HEK293 (cell line): ENCODE results near the gene LIMK1.

Experiments used
- CTCF ChIA-PET: fragments of 350-600 bp; formaldehyde crosslinking; extraction: SDS; loops from one replicate; lab custom pipeline; 2021; ENCODE audit warnings: antibody characterized with exemption; lab: Yijun Ruan, JAX
- POLR2A ChIA-PET: fragments of 300-600 bp; formaldehyde crosslinking; extraction: SDS; loops from one replicate; lab custom pipeline; 2020; ENCODE audit warnings: antibody characterized with exemption, inconsistent platforms; lab: Yijun Ruan, JAX
- H3K27ac ChIP-seq: fragments of 200-500 bp; sonication (Bioruptor generic); 2 replicates; pipeline ENCODE4 v1.5.1; 2014; ENCODE audit warnings: low read depth, low read length, control low read depth, inconsistent platforms; ENCODE audit errors: extremely low read depth
- H3K36me3 ChIP-seq, 2 experiments: fragments of 200-500 bp in 1 of 2; sonication (Bioruptor generic) in 1 of 2; 1 replicate in 1 of 2; 2 replicates in 1 of 2; pipeline ENCODE4 v1.5.1; 2014 to 2017; ENCODE audit warnings: inconsistent platforms in 2 of 2, low read length in 2 of 2; ENCODE audit not compliant: control insufficient read depth in 2 of 2, insufficient read depth in 1 of 2
- H3K4me1 ChIP-seq: fragments of 200-500 bp; sonication (Bioruptor generic); 2 replicates; pipeline ENCODE4 v1.5.1; 2014; ENCODE audit warnings: mild to moderate bottlenecking, low read length, inconsistent platforms; ENCODE audit not compliant: control insufficient read depth, insufficient read depth
- H3K4me3 ChIP-seq: 2 replicates; pipeline ENCODE4 v1.5.1; 2011; ENCODE audit warnings: low read depth, mild to moderate bottlenecking, control low read depth, low read length, moderate library complexity
- H3K9me3 ChIP-seq: fragments of 200-500 bp; sonication (Bioruptor generic); 2 replicates; pipeline ENCODE4 v1.5.1; 2014; ENCODE audit warnings: low read depth, low read length, inconsistent platforms; ENCODE audit not compliant: control insufficient read depth, insufficient read depth
- GLIS1 ChIP-seq: fragments of 450-650 bp; formaldehyde crosslinking; IDR thresholded peaks from 2 replicates; pipeline ENCODE4 v1.5.1; 2016; ENCODE audit warnings: missing biosample characterization, missing genetic modification characterization
- PRDM6 ChIP-seq: fragments of 450-650 bp; formaldehyde crosslinking; IDR thresholded peaks from 2 replicates; pipeline ENCODE4 v1.5.1; 2017; ENCODE audit warnings: missing biosample characterization, missing genetic modification characterization
- SCRT2 ChIP-seq: fragments of 450-650 bp; formaldehyde crosslinking; IDR thresholded peaks from 2 replicates; pipeline ENCODE4 v1.5.1; 2016; ENCODE audit warnings: missing biosample characterization, missing genetic modification characterization
- ZBTB17 ChIP-seq: fragments of 450-650 bp; formaldehyde crosslinking; IDR thresholded peaks from 2 replicates; pipeline ENCODE4 v1.5.1; 2016; ENCODE audit warnings: missing biosample characterization, missing genetic modification characterization
- ZBTB26 ChIP-seq: fragments of 450-650 bp; formaldehyde crosslinking; optimal IDR thresholded peaks from 2 replicates; pipeline ENCODE3; 2016; ENCODE audit warnings: missing biosample characterization, mild to moderate bottlenecking, missing genetic modification characterization
- ZBTB7A ChIP-seq: fragments of 450-650 bp; formaldehyde crosslinking; IDR thresholded peaks from 2 replicates; pipeline ENCODE4 v1.5.1; 2016; ENCODE audit warnings: low read depth, missing biosample characterization, missing genetic modification characterization
- ZIC2 ChIP-seq: fragments of 450-650 bp; formaldehyde crosslinking; IDR thresholded peaks from 2 replicates; pipeline ENCODE4 v1.5.1; 2016; ENCODE audit warnings: missing biosample characterization, missing genetic modification characterization
- ZNF140 ChIP-seq: fragments of 450-650 bp; formaldehyde crosslinking; IDR thresholded peaks from 2 replicates; pipeline ENCODE4 v1.5.1; 2016; ENCODE audit warnings: missing biosample characterization, missing genetic modification characterization
- ZNF24 ChIP-seq: fragments of 450-650 bp; formaldehyde crosslinking; IDR thresholded peaks from 2 replicates; pipeline ENCODE4 v1.5.1; 2016; ENCODE audit warnings: missing biosample characterization, missing genetic modification characterization
- ZNF366 ChIP-seq: fragments of 450-650 bp; formaldehyde crosslinking; conservative IDR thresholded peaks from 2 replicates; pipeline ENCODE4 v1.5.1; 2016; ENCODE audit warnings: missing biosample characterization, missing genetic modification characterization
- ZNF514 ChIP-seq: fragments of 450-650 bp; formaldehyde crosslinking; IDR thresholded peaks from 2 replicates; pipeline ENCODE4 v1.5.1; 2016; ENCODE audit warnings: missing biosample characterization, missing genetic modification characterization
- ZNF629 ChIP-seq: fragments of 450-650 bp; formaldehyde crosslinking; IDR thresholded peaks from 2 replicates; pipeline ENCODE4 v1.5.1; 2017; ENCODE audit warnings: missing biosample characterization, missing genetic modification characterization
- ZNF645 ChIP-seq: fragments of 450-650 bp; formaldehyde crosslinking; IDR thresholded peaks from 2 replicates; pipeline ENCODE4; 2016; ENCODE audit warnings: missing biosample characterization, missing genetic modification characterization
- ZNF785 ChIP-seq: fragments of 450-650 bp; formaldehyde crosslinking; IDR thresholded peaks from 2 replicates; pipeline ENCODE4 v1.5.1; 2016; ENCODE audit warnings: missing biosample characterization, missing genetic modification characterization

Gene LIMK1

GRCh38 chr7:74048999-74049599 is 34.5 kb upstream of the LIMK1 start:
- H3K4me3 ChIP-seq = no peak overlapping the region
- TF ChIP-seq ZNF366 = peak; percentile 98
- peak; percentile 100 for TF ChIP-seq ZBTB17 (tag by site-specific recombination)
- TF ChIP-seq ZNF140 (tag by site-specific recombination) = no peak
- TF ChIP-seq, all 188 proteins: peak for 2
- no peak overlapping the region for H3K27ac ChIP-seq
- H3K36me3 ChIP-seq = no peaks in the 10 kb centered on the region
- H3K4me1 ChIP-seq = no peaks in the 10 kb centered on the region
- no peaks in the 10 kb centered on the region for H3K9me3 ChIP-seq
- POLR2A ChIA-PET = no interaction called here
- CTCF ChIA-PET = no interaction called here

GRCh38 chr7:74049997-74050798 is 33.4 kb upstream of the LIMK1 start:
- no peaks in the 10 kb centered on the region for H3K9me3 ChIP-seq
- no peak overlapping the region for H3K27ac ChIP-seq
- H3K4me3 ChIP-seq = no peak overlapping the region
- ChIA-PET POLR2A (no interaction called here), CTCF (interaction anchor here (0.6 kb wide), 1 partner anchor 10 kb away, joined by 3 read pairs; no protein-coding TSS in a partner anchor)
- no peaks in the 10 kb centered on the region for H3K36me3 ChIP-seq
- no peaks in the 10 kb centered on the region for H3K4me1 ChIP-seq
- TF ChIP-seq ZNF645 (tag by site-specific recombination) (no peak), ZNF24 (tag by site-specific recombination) (0 out of 2 replicates have a peak, but pooled peaks have one; percentile 42), ZBTB17 (tag by site-specific recombination) (peak; percentile 100), ZBTB7A (tag by site-specific recombination) (no peak), ZNF366 (peak; percentile 98), ZNF629 (tag by site-specific recombination) (no peak)

GRCh38 chr7:74051193-74051592 is 32.4 kb upstream of the LIMK1 start:
- Histone ChIP-seq H3K9me3 (no peaks in the 10 kb centered on the region), H3K4me3 (no peak overlapping the region)
- TF ChIP-seq GLIS1 (0 out of 2 replicates have a peak, but pooled peaks have one; percentile 14), ZIC2 (peak; percentile 48), ZNF514 (tag by site-specific recombination) (no peak)
- TF ChIP-seq, all 188 proteins: peak for 2
- Histone ChIP-seq H3K36me3 (no peaks in the 10 kb centered on the region), H3K27ac (no peak overlapping the region), H3K4me1 (no peaks in the 10 kb centered on the region)
- CTCF ChIA-PET = interaction anchor here (1.4 to 2.2 kb wide), 2 partner anchors 25 to 115 kb away, joined by 3 to 7 read pairs; no protein-coding TSS in a partner anchor
- POLR2A ChIA-PET = interaction anchor here (0.9 kb wide), 1 partner anchor 191 kb away, joined by 4 read pairs; no protein-coding TSS in a partner anchor

GRCh38 chr7:74051629-74052410 is 31.8 kb upstream of the LIMK1 start:
- CTCF ChIA-PET = interaction anchor here (0.6 to 2.2 kb wide), 7 partner anchors 16 to 255 kb away, joined by 3 to 7 read pairs (median 3); no protein-coding TSS in a partner anchor
- no peaks in the 10 kb centered on the region for H3K36me3 ChIP-seq
- TF ChIP-seq ZBTB26 (no peak), ZNF785 (tag by site-specific recombination) (no peak), PRDM6 (no peak), SCRT2 (tag by site-specific recombination) (peak; percentile 22; the same call in 1 of the 2 replicates)
- TF ChIP-seq, all 188 proteins: peak for 1
- no peak overlapping the region for H3K4me3 ChIP-seq
- POLR2A ChIA-PET = interaction anchor here (0.9 kb wide), 1 partner anchor 191 kb away, joined by 4 read pairs; no protein-coding TSS in a partner anchor
- no peak overlapping the region for H3K27ac ChIP-seq
- no peaks in the 10 kb centered on the region for H3K4me1 ChIP-seq
- H3K9me3 ChIP-seq = no peaks in the 10 kb centered on the region
